HG02623 (cell line): ENCODE measurements around the gene CSGALNACT2.

Source experiments
- ATAC-seq: cut with Tn5 transposase; IDR thresholded peaks from one replicate; pipeline ENCODE4 v1.9.1; 2021; ENCODE audit warnings: moderate library complexity; ENCODE audit not compliant: unreplicated experiment

Gene CSGALNACT2

GRCh38 chr10:43123361-43124093 lies 14.7 kb upstream of the CSGALNACT2 start:
- ATAC-seq: no peak

GRCh38 chr10:43124094-43124521 lies 14.1 kb upstream of the CSGALNACT2 start:
- no peak for ATAC-seq

GRCh38 chr10:43124574-43125273 lies 13.5 kb upstream of the CSGALNACT2 start:
- ATAC-seq: no peak

GRCh38 chr10:43125274-43125845 lies 12.9 kb upstream of the CSGALNACT2 start:
- no peak for ATAC-seq

- no peak for ATAC-seq
These were observed 12.1 kb upstream of the CSGALNACT2 start for GRCh38 chr10:43125881-43126731.

- no peak for ATAC-seq
These were observed 11.4 kb upstream of the CSGALNACT2 start for GRCh38 chr10:43126759-43127424.

GRCh38 chr10:43127442-43127841 lies 10.8 kb upstream of the CSGALNACT2 start:
- no peak for ATAC-seq

- no peak for ATAC-seq
These were observed 9.9 kb upstream of the CSGALNACT2 start for GRCh38 chr10:43128331-43128730.

GRCh38 chr10:43128958-43129706 lies 9.1 kb upstream of the CSGALNACT2 start:
- peak; percentile 75 for ATAC-seq

- no peak for ATAC-seq
These were observed 7.5 kb upstream of the CSGALNACT2 start for GRCh38 chr10:43130770-43131171.

- no peak for ATAC-seq
These were observed 7.0 kb upstream of the CSGALNACT2 start for GRCh38 chr10:43131256-43131655.

- no peak for ATAC-seq
These were observed 6.3 kb upstream of the CSGALNACT2 start for GRCh38 chr10:43131906-43132305.

- no peak for ATAC-seq
These were observed 5.1 kb upstream of the CSGALNACT2 start for GRCh38 chr10:43132867-43133787.

- ATAC-seq: no peak
These were observed 3.9 kb upstream of the CSGALNACT2 start for GRCh38 chr10:43134126-43134905.

- ATAC-seq: no peak
These were observed 3.2 kb upstream of the CSGALNACT2 start for GRCh38 chr10:43135064-43135463.

GRCh38 chr10:43135656-43136055 lies 2.6 kb upstream of the CSGALNACT2 start:
- ATAC-seq: no peak

GRCh38 chr10:43136432-43136831 lies 1.8 kb upstream of the CSGALNACT2 start:
- no peak for ATAC-seq
